HT1080 (cell line): ENCODE measurements around the gene SPNS1. TPM values are rescaled to one million over a fixed set of nuclear protein-coding genes. Genes with fewer than 3 reads are reported as not detected.

Source experiments
- DNase-seq: peaks from one replicate; pipeline ENCODE4 v3.0.0-alpha.2; 2015; ENCODE audit warnings: low read depth
- total RNA-seq: library from RNA; depleted of rRNA; stranded (reverse); fragments of >200 nt; shearing (Covaris generic); gene quantifications from 2 replicates; pipeline ENCODE4 v1.2.3, GENCODE V29; 2014

SPNS1 gene
- total RNA-seq, 1 experiment from 2014 or later, result 45.6 TPM

- DNase-seq, result no peak
These were observed 12.7 kb downstream of the SPNS1 start for GRCh38 chr16:28987170-28987853.

DNA sequence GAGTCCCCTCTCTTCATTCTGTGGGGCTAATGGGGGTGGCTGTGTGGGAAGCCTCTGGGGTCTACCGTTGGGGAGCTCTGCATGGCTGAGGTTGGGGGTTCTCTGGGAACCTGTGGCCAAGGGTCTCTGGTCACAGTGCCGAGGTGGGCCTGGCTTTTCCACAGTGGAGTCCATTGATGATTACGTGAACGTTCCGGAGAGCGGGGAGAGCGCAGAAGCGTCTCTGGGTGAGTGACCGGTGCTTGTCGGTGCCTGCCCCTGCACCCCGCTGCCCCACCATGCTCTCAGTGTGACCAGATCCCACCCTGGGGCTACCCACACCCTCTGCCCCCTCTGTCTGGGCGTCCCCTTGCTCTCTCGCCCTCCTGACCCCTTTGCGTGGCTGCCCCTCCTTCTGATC lies 14.8 kb downstream of the SPNS1 start:
- no peak for DNase-seq

- peak; percentile 66 for DNase-seq
These were observed 15.9 kb downstream of the SPNS1 start for GRCh38 chr16:28990375-28991040.

GRCh38 chr16:28991687-28992086 lies 17.1 kb downstream of the SPNS1 start:
- DNase-seq, result no peak

DNA sequence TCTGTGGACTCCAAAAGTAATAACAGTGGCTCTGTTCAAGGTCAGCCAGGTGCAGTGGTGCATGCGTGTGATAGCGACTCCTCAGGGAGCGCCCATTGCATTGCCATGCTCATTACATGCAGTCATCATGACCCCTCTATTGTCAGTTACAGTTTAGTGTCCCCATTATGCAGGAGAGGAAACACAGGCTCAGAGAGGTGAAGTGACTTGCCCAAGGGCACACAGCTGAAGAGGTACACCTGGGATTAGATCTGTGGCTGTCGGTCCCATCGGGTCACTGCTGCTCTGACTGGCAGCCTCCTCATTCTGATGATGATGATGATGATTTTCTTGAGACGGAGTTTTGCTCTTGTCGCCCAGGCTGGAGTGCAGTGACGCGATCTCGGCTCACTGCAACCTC lies 17.9 kb downstream of the SPNS1 start:
- DNase-seq, result no peak

DNA sequence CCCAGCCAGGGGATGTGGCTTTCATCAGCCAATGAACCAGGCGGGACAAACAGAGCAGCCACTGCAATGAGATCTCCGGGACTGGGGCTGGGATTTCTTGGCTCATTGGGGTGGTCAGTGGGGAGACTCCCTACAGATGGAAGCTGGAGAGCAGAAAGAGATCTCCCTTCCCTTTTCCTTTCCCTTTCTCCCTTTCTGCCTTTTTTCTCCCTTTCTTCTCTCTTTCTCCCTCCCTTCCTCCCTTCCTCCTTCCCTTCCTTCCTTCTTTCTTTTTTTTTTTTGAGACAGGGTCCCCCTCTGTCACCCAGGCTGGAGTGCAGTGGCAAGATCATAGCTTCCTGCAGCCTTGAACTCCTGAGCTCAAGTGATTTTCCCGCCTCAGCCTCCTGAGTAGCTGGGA lies 24.3 kb downstream of the SPNS1 start:
- no peak for DNase-seq

GRCh38 chr16:28999577-28999976 lies 25.0 kb downstream of the SPNS1 start:
- no peak for DNase-seq

GRCh38 chr16:29000019-29000418 lies 25.4 kb downstream of the SPNS1 start:
- no peak for DNase-seq

GRCh38 chr16:29004496-29005139 lies 30.0 kb downstream of the SPNS1 start:
- peak; percentile 44 for DNase-seq

DNA sequence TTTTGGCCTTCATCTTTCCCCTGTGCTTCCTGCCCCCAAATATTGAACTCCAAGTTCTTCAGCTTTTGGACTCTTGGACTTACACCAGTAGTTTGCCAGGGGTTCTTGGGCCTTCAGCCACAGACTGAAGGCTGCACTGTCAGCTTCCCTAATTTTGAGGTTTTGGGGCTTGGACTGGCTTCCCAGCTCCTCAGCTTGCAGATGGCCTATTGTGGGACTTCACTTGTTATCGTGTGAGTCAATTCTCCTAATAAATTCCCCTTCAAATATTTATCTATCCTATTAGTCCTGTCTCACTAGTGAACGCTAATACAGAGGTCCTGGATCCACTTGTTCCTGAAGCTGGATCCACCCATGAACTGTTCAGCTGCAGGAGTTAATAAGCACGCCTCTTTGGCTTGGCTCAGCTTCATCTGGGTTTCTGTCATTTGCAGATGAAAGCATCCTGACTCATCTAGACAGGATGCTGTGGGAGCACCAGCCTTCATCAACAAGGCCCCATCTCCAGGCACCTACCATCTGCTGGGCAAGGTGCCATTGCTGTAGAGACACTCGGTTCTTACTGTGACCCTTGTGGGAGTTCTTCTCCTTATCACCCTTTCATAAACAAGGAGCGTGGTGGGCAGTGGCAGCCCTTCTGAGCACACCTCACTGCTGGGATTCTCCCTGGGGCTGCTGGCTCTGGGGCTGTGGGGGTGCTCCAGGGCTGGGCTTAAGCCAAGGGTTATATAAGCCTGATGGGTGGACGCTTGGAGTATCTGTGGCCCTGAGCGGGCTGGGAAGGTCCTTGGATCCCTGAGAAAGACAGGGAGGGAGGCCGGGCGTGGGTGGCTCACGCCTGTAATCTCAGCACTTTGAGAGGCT lies 33.4 kb downstream of the SPNS1 start:
- DNase-seq, result peak; percentile 94

GRCh38 chr16:29009050-29009837 lies 34.7 kb downstream of the SPNS1 start:
- no peak for DNase-seq

DNA sequence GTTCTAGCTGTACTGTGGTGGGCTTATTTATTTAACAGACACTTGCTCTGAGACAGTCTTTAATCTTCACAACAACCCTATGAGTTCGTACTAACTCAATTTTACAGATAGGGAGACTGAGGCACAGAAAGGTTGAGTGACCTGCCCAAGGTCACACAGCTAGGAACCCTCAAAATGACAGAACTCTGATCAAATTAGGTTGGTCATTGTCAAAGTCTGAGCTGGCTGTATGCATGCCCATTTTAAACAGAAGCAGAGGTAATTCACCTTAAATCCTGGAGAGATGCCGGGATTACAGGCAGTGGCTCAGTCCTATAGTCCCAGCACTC lies 35.2 kb downstream of the SPNS1 start:
- no peak for DNase-seq

GRCh38 chr16:29011112-29011511 lies 36.5 kb downstream of the SPNS1 start:
- no peak for DNase-seq

GRCh38 chr16:29011851-29012250 lies 37.3 kb downstream of the SPNS1 start:
- no peak for DNase-seq

DNA sequence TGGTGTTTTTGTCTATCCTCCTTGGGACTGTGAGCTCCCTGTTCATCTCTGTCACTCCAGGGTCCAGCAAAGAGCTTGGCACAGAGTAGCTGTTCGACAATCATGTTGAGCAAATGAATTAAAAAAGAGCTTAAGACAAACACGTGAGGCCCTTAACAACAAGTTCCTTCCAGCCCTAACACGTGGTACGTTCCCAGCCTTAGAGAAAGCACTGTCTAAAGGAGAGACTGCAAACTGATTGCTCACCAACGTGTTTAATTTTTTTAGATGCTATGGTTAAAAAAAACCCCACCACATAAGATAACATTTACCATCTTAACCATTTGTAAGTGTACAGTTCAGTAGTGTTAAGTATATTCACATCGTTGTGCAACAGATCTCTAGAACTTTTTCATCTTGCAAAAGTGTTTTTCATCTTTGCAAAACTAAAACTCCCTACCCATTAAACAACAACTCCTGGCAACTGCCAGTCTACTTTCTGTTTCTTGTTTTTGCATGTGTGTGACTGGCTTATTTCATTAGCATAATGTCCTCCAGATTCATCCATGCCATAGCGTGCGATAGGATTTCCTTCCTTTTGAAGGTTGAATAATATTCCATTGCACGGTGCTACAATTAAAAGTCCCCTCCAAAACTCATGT lies 38.5 kb downstream of the SPNS1 start:
- DNase-seq, result no peak

- DNase-seq, result no peak
These were observed 40.0 kb downstream of the SPNS1 start for GRCh38 chr16:29014561-29015069.

- DNase-seq, result no peak
These were observed 47.6 kb downstream of the SPNS1 start for GRCh38 chr16:29022196-29022595.

GRCh38 chr16:29023279-29024277 lies 49.0 kb downstream of the SPNS1 start:
- peak; percentile 43 for DNase-seq

- DNase-seq, result no peak
These were observed 49.7 kb downstream of the SPNS1 start for GRCh38 chr16:29024278-29024677.
